ENCODE data around the gene AK9.

DNA sequence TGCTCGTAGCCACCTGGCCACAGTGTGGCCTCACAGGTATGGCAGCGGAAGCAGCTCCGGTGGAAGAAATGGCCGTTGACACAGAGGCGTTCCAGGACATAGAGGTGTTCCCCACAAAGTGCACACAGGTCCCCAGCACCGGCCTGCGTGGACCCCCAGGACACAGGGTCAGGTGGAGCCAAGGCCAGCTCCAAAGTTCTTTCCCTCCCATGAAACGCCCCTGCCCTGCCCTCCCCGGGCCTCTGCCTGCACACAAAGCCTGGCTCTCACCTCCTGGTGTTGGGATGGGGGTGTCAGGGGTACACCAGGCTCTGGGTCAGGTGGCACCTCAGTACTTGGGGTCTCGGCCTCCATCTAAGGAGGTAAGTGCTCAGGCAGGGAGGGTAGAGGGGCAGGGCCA is 243.9 kb downstream of the AK9 start:
- TF ChIP-seq POLR2A (IDR thresholded peaks at IDR 0.05; ENCODE audit: low read length) (no peak), GATA1 (IDR thresholded peaks at IDR 0.05; ENCODE audit: low read depth, low read length) (no peak)

Data from erythroblast (primary cell).